ENCODE data around the gene CCDC80. TPM values are rescaled to one million over a fixed set of nuclear protein-coding genes. Genes with fewer than 3 reads are reported as not detected.
"Not testable (repeated sequence)": the region's sequence is repeated elsewhere in the genome, so short reads cannot be mapped to it uniquely, and the experiment has no call there.

Gene CCDC80
- total RNA-seq, 4 donors from 2014 or later = 2.6 to 26.4 (median 13.0) TPM

DNA sequence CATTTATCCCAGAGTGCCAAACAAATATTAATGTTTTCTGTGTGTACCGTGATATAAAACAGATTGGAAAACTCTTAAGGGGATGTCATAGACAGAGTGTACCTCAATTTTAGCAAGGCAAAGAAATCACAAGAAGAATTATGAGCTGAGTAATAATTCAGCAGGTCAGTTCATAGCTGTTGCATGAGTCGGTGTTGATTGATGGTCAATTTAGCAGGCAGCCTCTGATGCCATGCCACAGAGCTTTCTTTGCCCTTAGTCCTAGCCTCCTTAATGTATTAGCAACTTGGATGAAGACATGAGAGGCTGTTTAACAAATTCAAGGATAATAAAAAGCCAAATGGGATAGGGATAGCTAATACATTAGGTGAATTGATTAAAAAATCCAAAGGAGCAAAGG is 72.3 kb downstream of the CCDC80 start:
- peaks cover 0 to 34% (median 0%) of the 10 kb centered on the region in 3 donors for H3K36me3 ChIP-seq
- peaks cover 0 to under 1% (median 0%) of the 10 kb centered on the region in 4 donors for H3K4me1 ChIP-seq
- H3K27me3 ChIP-seq = no peaks in the 10 kb centered on the region
- no peak for DNase-seq
- no peak overlapping the region for H3K27ac ChIP-seq
- H3K9me3 ChIP-seq = no peaks in the 10 kb centered on the region
- H3K4me3 ChIP-seq = no peak overlapping the region
- TF ChIP-seq POLR2A (IDR thresholded peaks at IDR 0.05) = no peak
- TF ChIP-seq, protein P1, sequence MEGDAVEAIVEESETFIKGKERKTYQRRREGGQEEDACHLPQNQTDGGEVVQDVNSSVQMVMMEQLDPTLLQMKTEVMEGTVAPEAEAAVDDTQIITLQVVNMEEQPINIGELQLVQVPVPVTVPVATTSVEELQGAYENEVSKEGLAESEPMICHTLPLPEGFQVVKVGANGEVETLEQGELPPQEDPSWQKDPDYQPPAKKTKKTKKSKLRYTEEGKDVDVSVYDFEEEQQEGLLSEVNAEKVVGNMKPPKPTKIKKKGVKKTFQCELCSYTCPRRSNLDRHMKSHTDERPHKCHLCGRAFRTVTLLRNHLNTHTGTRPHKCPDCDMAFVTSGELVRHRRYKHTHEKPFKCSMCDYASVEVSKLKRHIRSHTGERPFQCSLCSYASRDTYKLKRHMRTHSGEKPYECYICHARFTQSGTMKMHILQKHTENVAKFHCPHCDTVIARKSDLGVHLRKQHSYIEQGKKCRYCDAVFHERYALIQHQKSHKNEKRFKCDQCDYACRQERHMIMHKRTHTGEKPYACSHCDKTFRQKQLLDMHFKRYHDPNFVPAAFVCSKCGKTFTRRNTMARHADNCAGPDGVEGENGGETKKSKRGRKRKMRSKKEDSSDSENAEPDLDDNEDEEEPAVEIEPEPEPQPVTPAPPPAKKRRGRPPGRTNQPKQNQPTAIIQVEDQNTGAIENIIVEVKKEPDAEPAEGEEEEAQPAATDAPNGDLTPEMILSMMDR (IDR thresholded peaks at IDR 0.05) = no peak

DNA sequence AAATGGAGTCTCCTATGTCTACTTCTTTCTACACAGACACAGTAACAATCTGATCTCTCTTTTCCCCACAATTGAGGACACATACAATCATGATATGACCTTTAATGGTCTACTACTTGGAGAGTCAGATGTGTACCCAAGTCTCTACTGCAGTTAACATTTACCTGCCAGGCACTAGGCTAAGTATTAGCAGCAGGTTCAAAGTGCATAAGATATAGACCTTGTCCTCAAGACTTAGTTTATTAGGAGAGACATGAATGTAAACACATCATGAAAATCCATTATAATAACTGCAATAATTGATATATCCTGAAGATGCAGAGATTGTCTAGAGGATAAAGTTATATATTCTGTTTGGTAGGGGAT is 76.0 kb downstream of the CCDC80 start:
- peak overlapping the region in 2 of 4 donors; percentile 44 to 55 for H3K27ac ChIP-seq

DNA sequence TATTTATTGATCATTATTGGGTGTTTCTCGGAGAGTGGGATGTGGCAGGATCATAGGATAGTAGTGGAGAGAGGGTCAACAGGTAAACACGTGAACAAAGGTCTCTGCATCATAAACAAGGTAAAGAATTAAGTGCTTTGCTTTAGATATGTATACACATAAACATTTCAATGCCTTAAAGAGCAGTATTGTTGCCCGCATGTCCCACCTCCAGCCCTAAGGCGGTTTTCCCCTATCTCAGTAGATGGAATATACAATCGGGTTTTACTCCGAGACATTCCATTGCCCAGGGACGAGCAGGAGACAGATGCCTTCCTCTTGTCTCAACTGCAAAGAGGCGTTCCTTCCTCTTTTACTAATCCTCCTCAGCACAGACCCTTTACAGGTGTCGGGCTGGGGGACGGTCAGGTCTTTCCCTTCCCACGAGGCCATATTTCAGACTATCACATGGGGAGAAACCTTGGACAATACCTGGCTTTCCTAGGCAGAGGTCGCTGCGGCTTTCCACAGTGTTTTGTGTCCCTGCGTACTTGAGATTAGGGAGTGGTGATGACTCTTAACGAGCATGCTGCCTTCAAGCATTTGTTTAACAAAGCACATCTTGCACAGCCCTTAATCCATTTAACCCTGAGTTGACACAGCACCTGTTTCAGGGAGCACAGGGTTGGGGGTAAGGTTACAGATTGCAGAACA is 76.5 kb downstream of the CCDC80 start:
- H3K27ac ChIP-seq = peak overlapping the region in 2 of 4 donors; percentile 44 to 55
- H3K9me3 ChIP-seq, H3K4me3 ChIP-seq, H3K36me3 ChIP-seq, DNase-seq, H3K27me3 ChIP-seq: not testable (repeated sequence)
- peaks cover 0 to 21% (median 0%) of the 10 kb centered on the region in 4 donors for H3K4me1 ChIP-seq

More for the DNA sequence above, 76.0 kb downstream of the CCDC80 start:
- no peak overlapping the region for H3K4me3 ChIP-seq
- TF ChIP-seq POLR2A (IDR thresholded peaks at IDR 0.05) = peak in 1 of 2 donors; percentile 8
- TF ChIP-seq, protein P1 (IDR thresholded peaks at IDR 0.05) = no peak
- H3K4me1 ChIP-seq = peaks cover 0 to 16% (median 0%) of the 10 kb centered on the region in 4 donors
- no peaks in the 10 kb centered on the region for H3K27me3 ChIP-seq
- no peak for DNase-seq
- peaks cover 0 to 9% (median 0%) of the 10 kb centered on the region in 3 donors for H3K36me3 ChIP-seq
- no peaks in the 10 kb centered on the region for H3K9me3 ChIP-seq

DNA sequence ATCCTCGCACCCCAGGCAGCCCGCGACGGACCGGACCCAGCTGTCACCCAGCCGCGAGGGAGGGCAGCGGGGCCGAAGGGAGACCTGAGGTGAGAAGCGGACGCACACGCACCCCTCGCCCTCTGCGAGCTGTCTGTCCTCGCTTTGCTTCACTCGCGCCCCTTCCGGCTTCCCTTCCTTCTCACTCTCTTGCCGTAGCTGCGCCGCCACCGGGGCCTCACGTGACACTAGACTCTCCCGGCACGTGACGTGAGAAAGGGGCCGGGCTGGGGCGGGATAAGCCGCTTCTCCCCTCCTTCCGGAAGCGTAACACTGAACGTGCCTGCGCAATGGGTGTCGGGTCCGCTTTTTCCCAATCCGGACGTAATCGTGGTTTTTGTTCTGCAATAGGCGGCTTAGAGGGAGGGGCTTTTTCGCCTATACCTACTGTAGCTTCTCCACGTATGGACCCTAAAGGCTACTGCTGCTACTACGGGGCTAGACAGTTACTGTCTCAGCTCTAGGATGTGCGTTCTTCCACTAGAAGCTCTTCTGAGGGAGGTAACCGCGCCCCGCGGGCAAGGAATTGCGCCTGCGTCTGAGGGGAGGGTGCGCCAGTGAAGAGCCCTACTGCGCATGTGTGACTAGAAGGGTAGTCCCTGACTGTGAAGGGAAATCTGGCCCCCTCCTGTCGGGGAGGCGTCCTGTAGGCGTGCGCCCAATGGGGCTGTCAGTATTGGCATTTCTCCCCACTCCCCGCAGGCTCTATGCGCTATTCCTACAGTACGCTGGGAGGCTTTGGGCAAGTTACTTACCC is 79.0 kb downstream of the CCDC80 start, which contains the start of the genes ATG3 and SLC35A5:
Gene ATG3, minus strand, starts transcription at position 229 of the 796 bp plus-strand sequence. CDS start 434 bp downstream, outside the sequence.
Gene SLC35A5, plus strand, starts transcription at position 312 of the 796 bp plus-strand sequence. CDS start 1,359 bp downstream, outside the sequence.
- Histone ChIP-seq H3K4me3 (peak within 1 kb of the TSS; percentile 66 to 90 (median 76)), H3K4me1 (peaks cover 0 to 28% (median 0%) of the 10 kb centered on the region in 4 donors), H3K9me3 (no peaks in the 10 kb centered on the region), H3K27me3 (no peaks in the 10 kb centered on the region), H3K36me3 (peaks cover 0 to 8% (median 0%) of the 10 kb centered on the region in 3 donors), H3K27ac (peak within 1 kb of the TSS; percentile 95 to 98 (median 98))
- DNase-seq = peak; percentile 98 to 99 (median 98)
- peak; percentile 89 to 90 for TF ChIP-seq POLR2A (IDR thresholded peaks at IDR 0.05)
- TF ChIP-seq, protein P1 (IDR thresholded peaks at IDR 0.05) = peak in 1 of 6 experiments; percentile 21

DNA sequence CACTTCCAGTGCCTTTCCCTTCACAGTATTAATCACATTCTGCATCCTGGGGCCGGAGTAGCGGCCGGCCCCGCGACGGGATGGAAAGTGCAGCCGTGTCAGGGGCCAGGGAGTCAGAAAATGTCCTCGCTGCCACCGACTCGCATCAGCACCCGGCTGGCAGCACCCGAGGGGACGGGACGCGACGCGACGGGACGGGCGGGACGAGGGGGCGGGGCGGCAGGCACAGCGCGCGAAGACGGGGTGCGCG is 79.5 kb downstream of the CCDC80 start:
- H3K27me3 ChIP-seq = no peaks in the 10 kb centered on the region
- H3K27ac ChIP-seq = peak overlapping the region; percentile 95 to 98 (median 98)
- H3K4me3 ChIP-seq = peak overlapping the region; percentile 66 to 90 (median 76)
- peak in 1 of 3 donors; percentile 92 for DNase-seq
- H3K36me3 ChIP-seq = peaks cover 0 to 7% (median 0%) of the 10 kb centered on the region in 3 donors
- no peak for TF ChIP-seq POLR2A (IDR thresholded peaks at IDR 0.05)
- TF ChIP-seq, protein P1 (IDR thresholded peaks at IDR 0.05) = no peak
- H3K4me1 ChIP-seq = peaks cover 0 to 28% (median 0%) of the 10 kb centered on the region in 4 donors
- no peaks in the 10 kb centered on the region for H3K9me3 ChIP-seq

Data from Peyer's patch (tissue), 4 donors.